OCI-M2 (cell line): ENCODE measurements around the gene CADM2.

Source experiments
- DNase-seq: peaks from one replicate; lab custom pipeline; 2025; ENCODE audit not compliant: unreplicated experiment; lab: John Stamatoyannopoulos, UW

Gene CADM2

GRCh38 chr3:85182975-85183752 is 224.4 kb downstream of the CADM2 start:
- no peak for DNase-seq

GRCh38 chr3:85185495-85185894 is 226.7 kb downstream of the CADM2 start:
- no peak for DNase-seq

- no peak for DNase-seq
Observed at GRCh38 chr3:85189731-85190130, 230.9 kb downstream of the CADM2 start.

GRCh38 chr3:85193565-85193964 is 234.8 kb downstream of the CADM2 start:
- DNase-seq = no peak

GRCh38 chr3:85208650-85209049 is 249.9 kb downstream of the CADM2 start:
- DNase-seq = no peak

- DNase-seq = no peak
Observed at GRCh38 chr3:85210540-85210939, 251.8 kb downstream of the CADM2 start.

GRCh38 chr3:85228966-85229365 is 270.2 kb downstream of the CADM2 start:
- no peak for DNase-seq

- DNase-seq = no peak
Observed at GRCh38 chr3:85244091-85244490, 285.3 kb downstream of the CADM2 start.

- DNase-seq = no peak
Observed at GRCh38 chr3:85244519-85244918, 285.7 kb downstream of the CADM2 start.

GRCh38 chr3:85251766-85252165 is 293.0 kb downstream of the CADM2 start:
- no peak for DNase-seq

- no peak for DNase-seq
Observed at GRCh38 chr3:85252686-85253085, 293.9 kb downstream of the CADM2 start.

GRCh38 chr3:85254738-85255137 is 295.9 kb downstream of the CADM2 start:
- DNase-seq = no peak

GRCh38 chr3:85255949-85256348 is 297.2 kb downstream of the CADM2 start:
- no peak for DNase-seq

- DNase-seq = no peak
Observed at GRCh38 chr3:85258326-85258725, 299.5 kb downstream of the CADM2 start.

- DNase-seq = no peak
Observed at GRCh38 chr3:85258819-85259218, 300.0 kb downstream of the CADM2 start.

GRCh38 chr3:85259748-85260147 is 301.0 kb downstream of the CADM2 start:
- no peak for DNase-seq

- DNase-seq = no peak
Observed at GRCh38 chr3:85264381-85264780, 305.6 kb downstream of the CADM2 start.

- DNase-seq = no peak
Observed at GRCh38 chr3:85270488-85270887, 311.7 kb downstream of the CADM2 start.

- no peak for DNase-seq
Observed at GRCh38 chr3:85271911-85272310, 313.1 kb downstream of the CADM2 start.

- no peak for DNase-seq
Observed at GRCh38 chr3:85288257-85288656, 329.5 kb downstream of the CADM2 start.

GRCh38 chr3:85297291-85297690 is 338.5 kb downstream of the CADM2 start:
- no peak for DNase-seq

GRCh38 chr3:85298032-85298431 is 339.2 kb downstream of the CADM2 start:
- DNase-seq = no peak

- DNase-seq = no peak
Observed at GRCh38 chr3:85303156-85303555, 344.4 kb downstream of the CADM2 start.
